ENCODE data around the gene FOXP1.

DNA sequence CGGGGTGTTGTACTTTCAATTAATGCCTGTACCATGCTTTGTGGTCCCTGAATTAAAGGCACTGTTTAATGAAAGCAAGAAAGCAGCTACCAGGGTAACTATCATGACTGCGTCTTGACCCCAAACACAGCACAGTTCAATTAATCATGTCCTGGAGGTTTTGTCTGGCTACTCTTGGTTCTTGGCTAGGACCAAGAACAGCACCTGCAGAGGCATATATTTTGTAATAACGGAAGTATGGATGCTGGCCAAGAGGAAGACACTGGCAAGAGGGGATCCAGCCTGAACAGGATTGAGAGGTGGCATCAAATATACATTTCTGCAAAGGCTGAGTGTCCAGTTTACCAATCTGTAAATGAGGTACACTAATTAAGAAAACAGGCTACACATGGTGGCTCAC, 119.9 kb downstream of the FOXP1 start:
- TF ChIP-seq, protein P1, sequence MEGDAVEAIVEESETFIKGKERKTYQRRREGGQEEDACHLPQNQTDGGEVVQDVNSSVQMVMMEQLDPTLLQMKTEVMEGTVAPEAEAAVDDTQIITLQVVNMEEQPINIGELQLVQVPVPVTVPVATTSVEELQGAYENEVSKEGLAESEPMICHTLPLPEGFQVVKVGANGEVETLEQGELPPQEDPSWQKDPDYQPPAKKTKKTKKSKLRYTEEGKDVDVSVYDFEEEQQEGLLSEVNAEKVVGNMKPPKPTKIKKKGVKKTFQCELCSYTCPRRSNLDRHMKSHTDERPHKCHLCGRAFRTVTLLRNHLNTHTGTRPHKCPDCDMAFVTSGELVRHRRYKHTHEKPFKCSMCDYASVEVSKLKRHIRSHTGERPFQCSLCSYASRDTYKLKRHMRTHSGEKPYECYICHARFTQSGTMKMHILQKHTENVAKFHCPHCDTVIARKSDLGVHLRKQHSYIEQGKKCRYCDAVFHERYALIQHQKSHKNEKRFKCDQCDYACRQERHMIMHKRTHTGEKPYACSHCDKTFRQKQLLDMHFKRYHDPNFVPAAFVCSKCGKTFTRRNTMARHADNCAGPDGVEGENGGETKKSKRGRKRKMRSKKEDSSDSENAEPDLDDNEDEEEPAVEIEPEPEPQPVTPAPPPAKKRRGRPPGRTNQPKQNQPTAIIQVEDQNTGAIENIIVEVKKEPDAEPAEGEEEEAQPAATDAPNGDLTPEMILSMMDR (conservative IDR thresholded peaks at IDR 0.05; ENCODE audit: low read depth, low read length), result no peak
- no peak for TF ChIP-seq EZH2 (IDR thresholded peaks at IDR 0.05; ENCODE audit: borderline replicate concordance, low read depth, low read length, poor library complexity, severe bottlenecking)
